IMR-90 (cell line): ENCODE data around the gene SERPINI1. TPM values are rescaled to one million over a fixed set of nuclear protein-coding genes. Genes with fewer than 3 reads are reported as not detected.

Source experiments
- ATAC-seq: fragments of 200-7000 bp; cut with Tn5 transposase; 2 replicates; pipeline ENCODE4 v1.9.1; 2020; ENCODE audit warnings: low read depth, mild to moderate bottlenecking, moderate library complexity
- BruUV-seq: library from RNA; stranded (reverse); fragments of 400-500 nt; replicated peaks from 2 replicates; lab custom pipeline; 2021; lab: Mats Ljungman, UMichigan
- CTCF ChIA-PET: fragments of 300-600 bp; formaldehyde crosslinking; extraction: SDS; loops from one replicate; lab custom pipeline; 2021; ENCODE audit warnings: antibody characterized with exemption; lab: Yijun Ruan, JAX
- POLR2A ChIA-PET: fragments of 300-600 bp; sonication (Branson Sonifier 250); formaldehyde crosslinking; loops from one replicate; lab custom pipeline; 2022; ENCODE audit warnings: antibody characterized with exemption; ENCODE audit not compliant: unreplicated experiment; lab: Charles Lee
- DNase-seq: peaks from one replicate; pipeline ENCODE4 v3.0.0; 2013
- H2AFZ ChIP-seq: replicated peaks from 2 replicates; pipeline ENCODE3; 2013; ENCODE audit warnings: low read length, mild to moderate bottlenecking; ENCODE audit not compliant: poor library complexity
- H2AK5ac ChIP-seq: 2 replicates; pipeline ENCODE4 v1.6.1; 2013; ENCODE audit warnings: low read depth, low read length, inconsistent platforms
- H2AK9ac ChIP-seq: replicated peaks from 2 replicates; pipeline ENCODE3; 2013; ENCODE audit warnings: mild to moderate bottlenecking, low read depth, low read length, moderate library complexity; ENCODE audit not compliant: poor library complexity
- H2BK120ac ChIP-seq: 2 replicates; pipeline ENCODE4 v1.6.1; 2013; ENCODE audit warnings: low read depth, low read length, inconsistent platforms
- H2BK15ac ChIP-seq: 3 replicates; pipeline ENCODE4 v1.6.1; 2013; ENCODE audit warnings: low read depth, low read length, inconsistent platforms
- H2BK20ac ChIP-seq: 2 replicates; pipeline ENCODE4 v1.6.1; 2013; ENCODE audit warnings: low read depth, mild to moderate bottlenecking, inconsistent platforms, low read length, moderate library complexity
- H2BK5ac ChIP-seq: 2 replicates; pipeline ENCODE4 v1.6.1; 2013; ENCODE audit warnings: mild to moderate bottlenecking, low read depth, low read length, inconsistent platforms; ENCODE audit not compliant: poor library complexity, severe bottlenecking
- H3K14ac ChIP-seq: replicated peaks from 2 replicates; pipeline ENCODE4 v1.6.1; 2013; ENCODE audit warnings: low read depth, low read length, inconsistent platforms
- H3K18ac ChIP-seq: 2 replicates; pipeline ENCODE4 v1.6.1; 2013; ENCODE audit warnings: low read depth, low read length, control low read depth
- H3K23ac ChIP-seq: 2 replicates; pipeline ENCODE4 v1.6.1; 2013; ENCODE audit warnings: low read depth, low read length, inconsistent platforms
- H3K27ac ChIP-seq: 2 replicates; pipeline ENCODE4 v1.5.1; 2013; ENCODE audit warnings: mild to moderate bottlenecking, control low read depth, low read length; ENCODE audit not compliant: insufficient read depth
- H3K27me3 ChIP-seq: 2 replicates; pipeline ENCODE4 v1.6.1; 2013; ENCODE audit warnings: low read length; ENCODE audit not compliant: control insufficient read depth, insufficient read depth
- H3K36me3 ChIP-seq: 2 replicates; pipeline ENCODE4 v1.6.1; 2013; ENCODE audit warnings: low read length, mixed read lengths; ENCODE audit not compliant: control insufficient read depth, insufficient read depth
- H3K4ac ChIP-seq: 2 replicates; pipeline ENCODE4 v1.6.1; 2013; ENCODE audit warnings: low read depth, low read length, inconsistent platforms
- H3K4me1 ChIP-seq: 2 replicates; pipeline ENCODE4 v1.6.1; 2013; ENCODE audit warnings: low read length, mixed read lengths; ENCODE audit not compliant: control insufficient read depth, insufficient read depth
- H3K4me2 ChIP-seq: 2 replicates; pipeline ENCODE4 v1.6.1; 2013; ENCODE audit warnings: low read depth, mild to moderate bottlenecking, control low read depth, low read length, moderate library complexity
- H3K4me3 ChIP-seq: 2 replicates; pipeline ENCODE4 v1.5.1; 2013; ENCODE audit warnings: low read depth, mild to moderate bottlenecking, control low read depth, low read length, moderate library complexity; ENCODE audit not compliant: insufficient read depth
- H3K56ac ChIP-seq: 2 replicates; pipeline ENCODE4 v1.6.1; 2013; ENCODE audit warnings: low read length, inconsistent platforms; ENCODE audit not compliant: insufficient read depth; ENCODE audit errors: extremely low read depth
- H3K79me1 ChIP-seq, 2 experiments: 2 replicates each; pipeline ENCODE4 v1.6.1; 2013; ENCODE audit warnings: low read length in 2 of 2, inconsistent platforms in 1 of 2, low read depth in 1 of 2
- H3K9ac ChIP-seq: 2 replicates; pipeline ENCODE4 v1.6.1; 2013; ENCODE audit warnings: low read depth, low read length, control low read depth
- H3K9me1 ChIP-seq: 2 replicates; pipeline ENCODE4 v1.6.1; 2013; ENCODE audit warnings: low read length, inconsistent platforms; ENCODE audit not compliant: insufficient read depth
- H3K9me3 ChIP-seq: 2 replicates; pipeline ENCODE4 v1.6.1; 2013; ENCODE audit warnings: low read length; ENCODE audit not compliant: control insufficient read depth, insufficient read depth
- H4K20me1 ChIP-seq: 2 replicates; pipeline ENCODE4 v1.6.1; 2013; ENCODE audit warnings: low read length, inconsistent platforms; ENCODE audit not compliant: insufficient read depth
- H4K5ac ChIP-seq: 2 replicates; pipeline ENCODE4 v1.6.1; 2013; ENCODE audit warnings: mild to moderate bottlenecking, low read depth, low read length, control low read depth
- H4K8ac ChIP-seq, 2 experiments: 2 replicates each; pipeline ENCODE4 v1.6.1; 2013; ENCODE audit warnings: low read depth in 2 of 2, low read length in 2 of 2, control low read depth in 1 of 2, inconsistent platforms in 1 of 2
- H4K91ac ChIP-seq: 2 replicates; pipeline ENCODE4 v1.6.1; 2013; ENCODE audit warnings: low read depth, low read length, inconsistent platforms; ENCODE audit not compliant: insufficient read depth
- BHLHE40 ChIP-seq: fragments of 150-350 bp; IDR thresholded peaks from 2 replicates; pipeline ENCODE4 v1.6.1; 2016; ENCODE audit warnings: mild to moderate bottlenecking, low read depth, low read length
- CEBPB ChIP-seq: IDR thresholded peaks from 2 replicates; pipeline ENCODE4 v1.6.1; 2012; ENCODE audit warnings: low read depth, low read length, improper control_type of control experiment
- CHD1 ChIP-seq: IDR thresholded peaks from 2 replicates; pipeline ENCODE4 v1.6.1; 2012; ENCODE audit warnings: low read depth, low read length, improper control_type of control experiment
- CTCF ChIP-seq: conservative IDR thresholded peaks from 2 replicates; pipeline ENCODE4 v1.5.1; 2012; ENCODE audit warnings: mild to moderate bottlenecking, low read depth, low read length, improper control_type of control experiment
- ELK1 ChIP-seq: fragments of 150-350 bp; IDR thresholded peaks from 2 replicates; pipeline ENCODE4 v1.6.1; 2016; ENCODE audit warnings: low read depth, mild to moderate bottlenecking, low read length, moderate library complexity, borderline replicate concordance
- FOS ChIP-seq: fragments of 150-350 bp; IDR thresholded peaks from 2 replicates; pipeline ENCODE4 v1.6.1; 2016; ENCODE audit warnings: low read depth, low read length
- MAFK ChIP-seq: IDR thresholded peaks from 2 replicates; pipeline ENCODE4 v1.6.1; 2012; ENCODE audit warnings: low read depth, low read length, improper control_type of control experiment
- MAZ ChIP-seq: IDR thresholded peaks from 2 replicates; pipeline ENCODE4 v1.6.1; 2012; ENCODE audit warnings: low read depth, mild to moderate bottlenecking, low read length, improper control_type of control experiment, moderate library complexity, borderline replicate concordance
- MXI1 ChIP-seq: IDR thresholded peaks from 2 replicates; pipeline ENCODE4 v1.6.1; 2012; ENCODE audit warnings: low read depth, mild to moderate bottlenecking, low read length, moderate library complexity, borderline replicate concordance
- NFE2L2 ChIP-seq: fragments of 150-350 bp; IDR thresholded peaks from 2 replicates; pipeline ENCODE4 v1.6.1; 2016; ENCODE audit warnings: low read depth, mild to moderate bottlenecking, low read length
- POLR2A ChIP-seq: IDR thresholded peaks from 2 replicates; pipeline ENCODE4 v1.6.1; 2012; ENCODE audit warnings: mild to moderate bottlenecking, low read depth, low read length
- RAD21 ChIP-seq: IDR thresholded peaks from 2 replicates; pipeline ENCODE4 v1.6.1; 2012; ENCODE audit warnings: low read length, improper control_type of control experiment
- RCOR1 ChIP-seq: IDR thresholded peaks from 2 replicates; pipeline ENCODE4 v1.6.1; 2012; ENCODE audit warnings: mild to moderate bottlenecking, low read length, improper control_type of control experiment; ENCODE audit not compliant: insufficient replicate concordance
- RFX5 ChIP-seq: IDR thresholded peaks from 2 replicates; pipeline ENCODE4 v1.8.0; 2012; ENCODE audit warnings: low read depth, mild to moderate bottlenecking, low read length, moderate library complexity
- SMC3 ChIP-seq: fragments of 150-350 bp; IDR thresholded peaks from 2 replicates; pipeline ENCODE4 v1.6.1; 2016; ENCODE audit warnings: low read depth, mild to moderate bottlenecking, antibody characterized with exemption, low read length, moderate library complexity
- USF2 ChIP-seq: fragments of 150-350 bp; IDR thresholded peaks from 2 replicates; pipeline ENCODE4 v1.6.1; 2017; ENCODE audit warnings: mild to moderate bottlenecking, antibody characterized with exemption, low read length, low read depth
- WGBS, 2 experiments: methylation state at CpG; one replicate each; pipeline versions ENCODE4 v1.1.5 to v1.1.7; 2013; ENCODE audit warnings: missing lambda C conversion rate in 2 of 2; ENCODE audit not compliant: insufficient read length in 1 of 2; ENCODE audit errors: extremely low coverage in 2 of 2; 5-methylcytosine and 5-hydroxymethylcytosine counted together
- dilution Hi-C: fragments of 300-500 bp; cut with HindIII; formaldehyde crosslinking; loops from one replicate; pipeline ENCODE4 v1.14.3; 2018; ENCODE audit warnings: low sequenced_read_pairs; ENCODE audit not compliant: unreplicated experiment
- in situ Hi-C: fragments of 300-500 bp; cut with MboI; formaldehyde crosslinking; loops from 3 replicates; pipeline ENCODE4 v1.14.3; 2019; ENCODE audit warnings: low sequenced_read_pairs, inconsistent platforms, mixed read lengths
- intact Hi-C: fragments of 100-400 bp; cut with micrococcal nuclease; formaldehyde crosslinking; loops from 2 replicates; pipeline ENCODE4 v1.10.0; 2022
- polyA plus RNA-seq, 3 experiments: library from polyadenylated mRNA; depleted of rRNA; stranded (reverse); fragments of >200 nt; gene quantifications; 2 replicates each; pipeline ENCODE4 v1.2.3, GENCODE V29; 2012; ENCODE audit warnings: low replicate concordance in 1 of 3
- total RNA-seq: library from RNA; depleted of rRNA; stranded (reverse); fragments of >200 nt; gene quantifications from 2 replicates; pipeline ENCODE4 v1.2.3, GENCODE V29; 2012

Gene SERPINI1
- total and polyA plus RNA-seq, 2 of the 4 experiments (the other 2 are of a cell fraction): 0.36 to 1.3 TPM

DNA sequence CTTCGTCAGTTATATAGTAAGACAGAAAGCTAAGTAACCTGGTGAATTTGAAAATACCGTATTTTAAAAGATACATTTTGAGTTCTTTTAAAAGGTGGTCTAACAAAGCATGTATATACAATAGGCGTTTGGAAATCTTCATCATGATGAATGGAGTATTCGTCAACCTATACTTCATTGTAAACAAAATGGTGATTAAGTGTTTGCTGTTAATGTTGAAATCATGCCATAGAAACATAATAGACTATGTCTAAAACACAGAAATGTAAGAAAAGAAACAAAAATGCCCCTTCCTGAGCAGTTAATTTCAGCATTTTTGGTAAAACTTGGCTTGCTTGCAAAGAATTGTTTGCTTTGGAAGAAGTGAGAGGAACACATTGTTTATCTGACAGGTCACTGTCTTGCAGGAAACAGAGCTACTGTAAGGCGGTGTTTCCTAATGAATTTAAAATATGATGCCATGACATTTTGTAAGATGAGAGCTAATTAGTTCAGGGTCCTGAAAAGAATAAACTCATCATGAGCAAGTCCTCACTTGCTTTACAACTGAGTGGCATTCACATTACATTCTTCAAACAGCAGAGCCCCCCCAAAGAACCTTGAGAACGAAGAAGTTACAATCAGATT, 126.7 kb downstream of the SERPINI1 start:
- POLR2A ChIA-PET: no interaction called here
- TF ChIP-seq SMC3: no peak
- TF ChIP-seq RAD21: no peak
- no peak for TF ChIP-seq CTCF
- TF ChIP-seq MXI1: no peak
- TF ChIP-seq ELK1: no peak
- TF ChIP-seq POLR2A: no peak
- no peak for TF ChIP-seq BHLHE40
- no peak for TF ChIP-seq USF2
- TF ChIP-seq RFX5: no peak
- TF ChIP-seq CEBPB: no peak
- TF ChIP-seq NFE2L2: no peak
- no peak for TF ChIP-seq FOS
- no peak for TF ChIP-seq MAZ
- no peak for TF ChIP-seq CHD1
- TF ChIP-seq MAFK: no peak
- TF ChIP-seq RCOR1: no peak
- Histone ChIP-seq H2AK9ac (no peak overlapping the region), H3K4me1 (no peaks in the 10 kb centered on the region), H3K23ac (no peak overlapping the region; the same call in 1 of the 2 replicates), H3K56ac (no peak overlapping the region), H3K27ac (no peak overlapping the region), H4K5ac (no peak overlapping the region), H2AK5ac (no peak overlapping the region), H3K36me3 (no peaks in the 10 kb centered on the region), H3K4ac (no peak overlapping the region), H3K4me2 (no peak overlapping the region), H2BK20ac (no peak overlapping the region), H2AFZ (no peak overlapping the region), H2BK5ac (no peak overlapping the region), H3K14ac (no peak overlapping the region), H3K9me1 (no peaks in the 10 kb centered on the region), H3K9ac (no peak overlapping the region), H4K8ac (no peak overlapping the region), H4K20me1 (no peaks in the 10 kb centered on the region), H3K27me3 (no peaks in the 10 kb centered on the region), H3K18ac (no peak overlapping the region), H2BK15ac (no peak overlapping the region), H4K91ac (no peak overlapping the region), H3K79me1 (no peaks in the 10 kb centered on the region), H2BK120ac (no peak overlapping the region), H3K9me3 (no peaks in the 10 kb centered on the region), H3K4me3 (no peak overlapping the region)
- DNase-seq (no peak), ATAC-seq (no peak)
- dilution Hi-C loops (no loop called here), in situ Hi-C loops (no loop called here), intact Hi-C loops (no loop called here)
- BruUV-seq: no TSS peak
- CTCF ChIA-PET: interaction anchor here (0.7 kb wide), 1 partner anchor 13 kb away, joined by 3 read pairs; no protein-coding TSS in a partner anchor
- 40% methylated on average over 1 of the region's 6 CpGs; no CpG with 5 or more reads in 1 of the 2 experiments for WGBS, 2 experiments
